T-helper 2 cell treated with Interferon-gamma antibody and Interleukin-4, amounts not matched to agents 5 μg/mL and 100 μg/mL, for 36 hours (primary cell): Measurements from ENCODE around the gene SLC51A.
"Not testable (repeated sequence)": the region's sequence is repeated elsewhere in the genome, so short reads cannot be mapped to it uniquely, and the experiment has no call there.

Experiments
- DNase-seq: peaks from one replicate; pipeline ENCODE4 v3.0.0; 2021; ENCODE audit warnings: low spot score
- H3K27ac Mint-ChIP-seq: one replicate; pipeline ENCODE4 v1.8.0; 2021; ENCODE audit warnings: mild to moderate bottlenecking, mixed read lengths
- H3K27me3 Mint-ChIP-seq: one replicate; pipeline ENCODE4 v1.8.0; 2021; ENCODE audit warnings: low read depth, mixed read lengths
- H3K36me3 Mint-ChIP-seq: one replicate; pipeline ENCODE4 v1.8.0; 2021; ENCODE audit warnings: low read depth, mixed read lengths
- H3K4me1 Mint-ChIP-seq: one replicate; pipeline ENCODE4 v1.8.0; 2021; ENCODE audit warnings: low read depth, mixed read lengths
- H3K4me3 Mint-ChIP-seq: one replicate; pipeline ENCODE4 v1.8.0; 2022; ENCODE audit warnings: mild to moderate bottlenecking, moderate library complexity, mixed read lengths
- H3K9me3 Mint-ChIP-seq: one replicate; pipeline ENCODE4 v1.8.0; 2021; ENCODE audit warnings: mixed read lengths

SLC51A gene

DNA sequence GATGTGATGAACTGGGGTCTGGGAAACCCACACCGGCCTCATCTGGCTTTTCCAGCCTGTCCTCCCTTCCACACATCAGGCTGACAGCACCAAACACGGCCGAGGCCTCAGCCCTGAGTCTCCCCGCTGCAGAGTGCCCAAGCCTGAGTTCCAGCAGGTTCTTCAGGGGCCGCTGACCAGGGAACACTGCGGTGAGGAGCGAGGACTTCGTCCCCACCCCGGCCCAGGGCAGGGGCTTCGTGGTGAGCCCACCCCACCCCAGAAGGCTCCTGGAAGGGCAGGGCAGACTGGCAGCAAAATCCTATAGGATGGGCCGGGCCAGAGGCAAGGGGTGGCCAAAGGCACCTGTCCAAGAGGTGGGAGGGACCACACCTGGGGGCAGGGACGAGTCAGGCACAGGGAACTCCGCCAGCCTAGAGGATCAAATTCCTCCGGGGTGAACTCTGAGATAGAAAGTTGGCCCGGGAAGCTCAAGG, at the start of gene SLC51A:
Gene SLC51A (plus strand): TSS at position 446 of the 476 bp plus-strand sequence. CDS start 179 bp downstream, outside the sequence.
- H3K9me3 Mint-ChIP-seq = no peaks in the 10 kb centered on the region
- H3K27ac Mint-ChIP-seq = peak within 1 kb of the TSS; percentile 74
- peaks cover 13% of the 10 kb centered on the region for H3K4me1 Mint-ChIP-seq
- no peaks in the 10 kb centered on the region for H3K27me3 Mint-ChIP-seq
- peak within 1 kb of the TSS; percentile 24 for H3K4me3 Mint-ChIP-seq
- no peak for DNase-seq
- no peaks in the 10 kb centered on the region for H3K36me3 Mint-ChIP-seq

DNA sequence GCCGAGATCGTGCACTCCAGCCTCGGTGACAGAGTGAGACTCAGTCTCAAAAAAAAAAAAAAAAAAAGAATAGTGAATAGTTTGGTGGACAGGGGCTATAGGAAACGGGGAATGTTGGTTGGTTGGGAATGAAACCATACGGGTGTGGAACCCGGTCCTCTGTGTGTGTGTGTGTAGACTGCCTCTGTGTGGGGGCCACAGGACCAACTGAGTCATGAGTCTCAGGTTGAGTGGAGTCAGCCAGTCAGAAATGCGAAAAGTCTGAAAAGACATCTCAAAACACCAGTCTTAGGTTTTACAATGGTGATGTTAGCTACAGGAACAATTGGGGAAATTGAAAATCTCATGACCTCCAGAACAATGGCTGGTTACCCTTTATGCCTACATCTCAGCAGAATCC, 49.6 kb upstream of the SLC51A start:
- Mint-ChIP-seq H3K4me3 (no peak overlapping the region), H3K27me3 (no peaks in the 10 kb centered on the region), H3K9me3 (no peaks in the 10 kb centered on the region), H3K36me3 (no peaks in the 10 kb centered on the region), H3K4me1 (peaks cover 2% of the 10 kb centered on the region), H3K27ac (peak overlapping the region; percentile 20)
- DNase-seq = peak; percentile 16

DNA sequence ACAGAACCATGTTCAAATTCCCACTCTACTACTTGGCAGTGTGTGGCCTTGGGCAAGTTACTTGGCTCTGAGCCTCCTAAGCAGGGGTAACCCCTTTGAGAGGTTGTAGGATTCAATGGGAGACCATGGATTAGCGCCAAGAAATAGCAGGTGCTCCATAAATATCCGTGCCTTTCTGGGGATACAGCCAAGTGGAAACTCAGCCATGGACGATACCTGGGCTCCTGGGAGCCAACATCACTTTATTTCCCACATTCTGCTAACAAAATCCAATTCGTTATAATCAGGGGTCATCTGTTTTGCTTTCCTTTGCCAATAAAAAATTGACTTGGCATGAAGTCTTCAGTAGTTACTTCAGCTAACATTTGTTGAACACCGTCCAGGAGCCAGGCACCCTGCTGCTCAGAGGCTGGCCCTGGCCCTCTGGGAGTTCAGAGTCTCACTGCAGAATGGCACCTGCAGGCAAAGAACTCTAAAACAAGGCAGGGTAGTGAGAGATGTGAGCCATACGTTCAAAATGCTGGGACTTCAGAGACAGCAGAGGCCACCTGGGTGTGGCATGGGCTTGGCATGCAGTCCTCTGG, 47.4 kb upstream of the SLC51A start:
- DNase-seq = no peak
- no peak overlapping the region for H3K27ac Mint-ChIP-seq

DNA sequence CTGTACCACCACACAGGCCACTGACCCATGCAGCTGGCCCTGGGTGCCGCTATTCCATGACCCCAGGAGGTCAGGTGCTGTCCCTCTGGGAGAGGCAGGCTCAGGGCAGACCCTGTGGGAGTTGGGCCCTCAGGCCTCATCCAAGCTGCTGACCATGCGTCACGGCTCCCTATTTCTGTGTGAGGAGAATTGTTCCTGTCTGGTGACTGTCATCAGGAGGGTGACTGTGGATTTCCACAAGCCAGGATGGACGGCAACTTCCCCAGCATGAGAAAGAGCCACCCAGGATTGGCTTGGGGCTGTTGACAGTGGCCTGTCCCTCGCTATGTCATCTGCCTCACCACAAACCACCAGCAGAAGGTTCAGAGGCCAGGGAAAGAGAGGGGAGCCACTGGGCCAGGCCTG, 46.5 kb upstream of the SLC51A start:
- Mint-ChIP-seq H3K27ac (no peak overlapping the region), H3K4me3 (no peak overlapping the region)

More for the DNA sequence above, 47.4 kb upstream of the SLC51A start:
- Mint-ChIP-seq H3K4me1 (no peaks in the 10 kb centered on the region), H3K27me3 (no peaks in the 10 kb centered on the region), H3K36me3 (no peaks in the 10 kb centered on the region), H3K4me3 (no peak overlapping the region), H3K9me3 (no peaks in the 10 kb centered on the region)

DNA sequence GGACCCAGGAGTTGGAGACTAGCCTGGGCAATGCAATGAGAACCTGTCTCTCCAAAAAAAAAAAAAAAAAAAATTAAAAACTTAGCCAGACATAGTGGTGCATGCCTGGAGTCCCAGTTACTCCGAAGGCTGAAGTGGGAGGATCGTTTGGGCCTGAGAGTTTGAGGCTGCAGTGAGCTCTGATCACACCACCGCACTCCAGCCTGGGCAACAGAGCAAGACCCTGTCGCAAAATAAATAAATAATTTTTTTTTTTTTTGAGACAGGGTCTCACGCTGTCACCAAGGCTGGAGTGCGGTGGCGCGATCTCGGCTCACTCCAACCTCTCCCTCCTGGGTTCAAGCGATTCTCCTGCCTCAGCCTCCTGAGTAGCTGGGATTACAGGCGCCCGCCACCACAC, 46.0 kb upstream of the SLC51A start:
- not testable (repeated sequence) for H3K4me3 Mint-ChIP-seq, DNase-seq, H3K27me3 Mint-ChIP-seq, H3K36me3 Mint-ChIP-seq, H3K27ac Mint-ChIP-seq, H3K4me1 Mint-ChIP-seq, H3K9me3 Mint-ChIP-seq

More for the DNA sequence above, 46.5 kb upstream of the SLC51A start:
- Mint-ChIP-seq H3K9me3 (no peaks in the 10 kb centered on the region), H3K4me1 (peaks cover 5% of the 10 kb centered on the region), H3K36me3 (no peaks in the 10 kb centered on the region), H3K27me3 (no peaks in the 10 kb centered on the region)
- DNase-seq = no peak

DNA sequence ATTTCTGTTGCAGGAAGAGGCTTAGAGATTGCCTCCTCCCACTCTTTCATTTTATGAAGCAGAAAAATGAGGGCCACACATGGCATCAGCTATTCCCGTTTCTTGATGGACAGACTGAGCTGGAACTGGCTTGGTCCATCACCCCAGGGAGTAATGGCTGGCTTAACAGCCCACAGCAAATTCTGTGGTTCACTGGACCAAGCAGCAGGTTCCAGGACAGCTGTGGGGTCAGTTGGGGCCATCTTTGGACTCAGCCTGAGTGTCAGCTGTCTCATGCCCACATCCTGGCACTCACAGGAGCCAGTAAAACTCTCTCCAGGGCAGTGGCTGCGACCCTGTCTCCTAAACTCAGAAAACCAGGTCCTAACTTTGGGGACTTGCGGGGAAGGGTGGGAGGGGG, 41.7 kb upstream of the SLC51A start:
- Mint-ChIP-seq H3K27ac (no peak overlapping the region), H3K4me3 (no peak overlapping the region), H3K4me1 (peaks cover 20% of the 10 kb centered on the region), H3K27me3 (no peaks in the 10 kb centered on the region), H3K36me3 (peaks cover 4% of the 10 kb centered on the region), H3K9me3 (no peaks in the 10 kb centered on the region)
- DNase-seq = no peak

DNA sequence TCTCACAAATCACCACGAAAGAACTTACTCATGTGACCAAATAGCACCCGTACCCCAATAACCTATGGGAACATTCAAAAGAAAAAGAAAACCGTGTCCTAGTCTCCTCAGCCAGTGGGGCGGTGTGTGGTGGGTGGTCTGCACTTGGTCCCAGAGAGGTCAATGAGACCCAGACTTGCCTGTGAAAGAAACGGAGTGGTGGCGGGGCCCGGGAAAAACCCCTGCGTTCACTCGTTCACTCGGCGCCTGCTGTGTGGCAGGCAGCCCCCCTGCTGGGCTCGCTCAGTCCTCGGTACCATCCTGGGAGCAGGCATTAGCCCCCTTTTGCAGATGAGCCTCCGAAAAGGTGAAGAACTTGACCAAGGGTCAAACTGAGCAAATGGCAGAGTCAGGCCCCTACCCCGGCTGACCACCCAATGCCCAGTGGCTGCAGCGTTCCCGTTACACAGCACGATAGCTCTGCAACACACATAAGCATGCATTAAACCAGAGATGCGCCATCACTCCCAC, 41.2 kb upstream of the SLC51A start:
- Mint-ChIP-seq H3K27me3 (no peaks in the 10 kb centered on the region), H3K36me3 (peaks cover 4% of the 10 kb centered on the region), H3K27ac (no peak overlapping the region), H3K4me1 (peaks cover 25% of the 10 kb centered on the region), H3K4me3 (no peak overlapping the region), H3K9me3 (no peaks in the 10 kb centered on the region)
- DNase-seq = no peak

DNA sequence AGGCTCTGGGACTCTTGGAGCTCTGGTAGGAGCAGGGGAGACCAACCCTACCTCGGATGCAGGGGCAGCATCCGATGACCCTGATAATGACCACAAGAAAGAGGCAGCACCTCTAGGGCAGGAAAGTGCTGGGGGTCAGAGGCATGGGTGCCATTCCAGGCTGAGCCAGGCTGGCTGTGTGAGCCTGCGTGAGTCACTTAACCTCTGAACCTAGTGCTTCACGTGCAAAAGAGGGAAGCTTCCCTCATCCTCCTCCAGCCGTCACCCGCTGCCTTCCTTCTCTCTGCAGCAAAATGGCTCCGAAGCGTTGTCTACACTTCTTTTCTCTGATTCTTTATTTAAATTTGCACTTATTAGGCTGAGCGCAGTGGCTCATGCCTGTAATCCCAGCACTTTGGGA, 40.6 kb upstream of the SLC51A start:
- no peaks in the 10 kb centered on the region for H3K27me3 Mint-ChIP-seq
- no peak overlapping the region for H3K4me3 Mint-ChIP-seq
- peaks cover 4% of the 10 kb centered on the region for H3K36me3 Mint-ChIP-seq
- DNase-seq = no peak
- H3K4me1 Mint-ChIP-seq = peaks cover 25% of the 10 kb centered on the region
- H3K27ac Mint-ChIP-seq = no peak overlapping the region
- no peaks in the 10 kb centered on the region for H3K9me3 Mint-ChIP-seq

DNA sequence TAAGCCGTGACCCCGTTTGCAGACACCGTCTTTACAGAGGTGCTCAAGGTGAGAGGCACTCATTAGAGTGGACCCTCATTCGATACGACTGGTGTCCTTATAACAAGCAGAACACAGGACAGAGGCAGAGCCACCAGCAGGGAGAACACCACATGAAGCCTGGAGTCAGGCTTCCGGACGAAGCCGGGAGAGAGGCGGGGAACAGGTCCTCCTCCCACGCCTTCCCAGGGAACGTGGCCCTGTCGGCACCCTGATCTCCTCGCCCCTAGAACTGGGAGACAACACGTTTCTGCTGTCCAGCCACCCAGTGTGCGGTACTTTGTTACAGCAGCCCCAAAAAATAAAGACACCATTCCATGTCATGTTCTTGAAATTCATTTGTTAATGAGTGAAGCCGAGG, 38.8 kb upstream of the SLC51A start:
- Mint-ChIP-seq H3K27ac (peak overlapping the region; percentile 91), H3K27me3 (no peaks in the 10 kb centered on the region)
- no peak for DNase-seq

DNA sequence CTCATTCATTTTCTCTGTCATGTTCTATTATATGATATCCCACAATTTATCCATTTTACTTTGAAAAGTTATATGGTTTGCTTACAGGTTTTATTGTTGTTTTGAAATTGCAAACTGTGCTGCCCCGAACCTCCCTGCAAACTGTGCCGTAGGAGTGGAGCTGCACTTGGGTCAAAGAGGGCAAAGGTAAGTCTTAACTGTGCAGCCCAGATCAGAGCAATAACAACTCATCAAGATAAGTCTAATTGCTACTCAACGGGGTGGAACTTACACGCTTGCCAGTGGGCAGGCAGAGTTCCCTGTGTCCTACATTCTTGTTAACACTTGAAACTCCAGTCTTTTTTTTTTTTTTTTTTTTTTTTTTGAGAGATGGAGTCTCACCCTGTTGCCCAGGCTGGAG, 38.4 kb upstream of the SLC51A start:
- peaks cover 4% of the 10 kb centered on the region for H3K36me3 Mint-ChIP-seq
- H3K9me3 Mint-ChIP-seq = no peaks in the 10 kb centered on the region
- peak overlapping the region; percentile 29 for H3K4me3 Mint-ChIP-seq
- peak overlapping the region; percentile 91 for H3K27ac Mint-ChIP-seq
- H3K4me1 Mint-ChIP-seq = peaks cover 42% of the 10 kb centered on the region
- no peak for DNase-seq
- no peaks in the 10 kb centered on the region for H3K27me3 Mint-ChIP-seq

More for the DNA sequence above, 38.8 kb upstream of the SLC51A start:
- Mint-ChIP-seq H3K4me3 (no peak overlapping the region), H3K4me1 (peaks cover 39% of the 10 kb centered on the region), H3K36me3 (peaks cover 4% of the 10 kb centered on the region), H3K9me3 (no peaks in the 10 kb centered on the region)

DNA sequence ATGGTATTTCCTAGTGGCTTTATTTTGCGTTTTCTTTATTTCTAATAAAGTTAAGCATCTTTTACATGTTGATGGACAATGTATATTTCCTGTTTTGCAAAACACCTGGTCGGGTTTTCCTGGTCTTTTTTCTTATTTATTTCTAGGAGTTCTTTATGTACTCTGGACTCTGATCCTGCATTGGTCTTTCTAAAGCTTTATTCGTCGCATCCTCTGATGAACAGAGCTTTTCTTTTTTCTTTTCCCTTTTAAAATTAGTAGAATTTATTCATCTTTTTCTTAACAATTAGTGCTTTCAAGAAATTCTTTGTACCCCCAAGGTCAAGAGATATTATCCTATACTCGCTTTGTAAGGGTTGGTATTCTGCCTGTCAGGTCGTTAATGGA, 37.3 kb upstream of the SLC51A start:
- H3K4me1 Mint-ChIP-seq = peaks cover 51% of the 10 kb centered on the region
- no peak for DNase-seq
- H3K27me3 Mint-ChIP-seq = no peaks in the 10 kb centered on the region
- no peaks in the 10 kb centered on the region for H3K9me3 Mint-ChIP-seq
- peak overlapping the region; percentile 96 for H3K27ac Mint-ChIP-seq
- H3K36me3 Mint-ChIP-seq = peaks cover 4% of the 10 kb centered on the region
- H3K4me3 Mint-ChIP-seq = peak overlapping the region; percentile 65

DNA sequence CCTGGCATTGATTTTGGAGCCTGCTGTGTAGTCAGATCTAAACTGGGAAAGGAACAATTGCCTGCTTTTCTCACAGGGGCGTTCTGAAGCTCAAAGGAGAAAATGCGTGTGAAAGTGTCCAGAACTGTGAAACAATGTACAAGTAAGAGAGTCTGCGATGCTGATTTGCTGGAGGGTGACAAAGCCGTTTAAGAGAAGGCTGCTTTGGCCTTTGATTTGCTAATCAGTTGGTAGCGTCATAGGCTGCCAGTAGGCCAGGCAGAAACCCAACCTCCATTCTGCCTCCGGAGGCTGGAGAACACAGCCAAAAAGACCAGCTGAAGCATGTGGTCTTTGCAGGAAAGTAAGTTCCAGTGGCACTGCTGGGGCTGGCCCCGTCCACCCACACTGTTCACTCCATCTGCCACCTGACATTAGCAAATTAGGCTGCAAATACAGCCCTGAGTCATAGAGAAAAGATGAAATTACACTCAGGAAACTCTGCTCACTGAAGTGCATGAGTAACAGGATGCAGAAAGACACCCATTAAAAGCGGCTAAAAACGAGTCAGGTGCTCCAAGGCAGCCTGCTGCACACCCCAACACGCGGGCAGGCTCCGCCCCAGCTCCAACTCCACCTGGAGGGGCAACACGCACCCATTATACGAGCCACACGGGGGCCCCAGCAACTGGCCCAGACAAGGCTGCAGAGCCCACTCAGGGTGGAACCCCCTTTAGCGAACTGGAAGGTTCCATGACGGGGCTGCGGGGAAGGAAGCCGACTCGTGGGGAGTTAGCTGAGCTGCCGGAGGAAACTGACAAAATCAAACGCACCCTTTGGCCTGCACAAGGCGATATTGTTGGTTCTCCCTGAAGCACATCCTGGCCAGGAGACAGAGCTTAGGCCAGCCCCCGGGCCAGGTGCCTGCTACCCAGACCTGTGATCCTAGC, 36.7 kb upstream of the SLC51A start:
- H3K4me3 Mint-ChIP-seq = peak overlapping the region; percentile 65
- H3K27me3 Mint-ChIP-seq = no peaks in the 10 kb centered on the region
- H3K27ac Mint-ChIP-seq = peak overlapping the region; percentile 96
- peaks cover 4% of the 10 kb centered on the region for H3K36me3 Mint-ChIP-seq
- H3K4me1 Mint-ChIP-seq = peaks cover 49% of the 10 kb centered on the region
- DNase-seq = peak; percentile 91
- no peaks in the 10 kb centered on the region for H3K9me3 Mint-ChIP-seq

DNA sequence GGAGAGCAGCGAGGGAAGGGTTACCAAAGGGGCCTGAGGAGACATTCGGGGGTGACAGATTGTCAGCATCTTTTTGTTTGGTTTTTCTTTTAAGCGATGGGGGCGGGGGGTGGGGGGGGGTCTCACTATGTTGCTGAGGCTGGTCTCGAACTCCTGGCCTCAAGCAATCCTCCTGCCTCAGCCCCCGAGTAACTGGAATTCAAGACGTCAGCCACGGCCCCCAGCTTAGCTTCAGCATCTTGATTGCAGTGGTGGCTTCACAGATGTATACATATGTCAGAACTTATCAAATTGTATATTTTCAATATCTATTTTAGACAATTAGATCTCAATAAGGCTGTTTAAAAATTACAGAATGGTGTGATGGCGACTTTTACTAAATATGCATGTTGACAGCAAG, 36.0 kb upstream of the SLC51A start:
- Mint-ChIP-seq H3K9me3 (no peaks in the 10 kb centered on the region), H3K27ac (peak overlapping the region; percentile 96), H3K4me3 (peak overlapping the region; percentile 65), H3K36me3 (peaks cover 4% of the 10 kb centered on the region), H3K4me1 (peaks cover 51% of the 10 kb centered on the region), H3K27me3 (no peaks in the 10 kb centered on the region)
- no peak for DNase-seq

DNA sequence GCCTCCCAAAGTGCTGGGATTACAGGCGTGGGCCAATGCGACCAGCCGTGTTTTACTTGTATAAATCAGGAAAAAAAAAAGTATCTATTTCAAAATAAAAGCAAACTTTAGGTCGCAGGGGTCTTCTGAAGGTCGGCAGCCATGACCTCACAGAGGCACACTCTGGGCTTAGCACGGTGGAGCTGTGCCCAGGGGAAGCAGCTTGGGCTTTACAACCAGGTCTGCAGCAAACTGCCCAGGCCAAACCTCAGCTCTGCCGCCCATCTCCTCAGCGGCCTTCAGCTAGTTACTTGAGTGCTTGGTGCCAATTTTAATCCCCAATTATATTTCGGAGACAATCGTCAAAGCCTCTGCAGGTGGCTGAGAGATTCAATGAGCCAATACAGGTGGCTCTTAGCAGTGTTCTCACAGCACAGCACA, 35.2 kb upstream of the SLC51A start:
- Mint-ChIP-seq H3K9me3 (no peaks in the 10 kb centered on the region), H3K27ac (peak overlapping the region; percentile 96), H3K4me3 (peak overlapping the region; percentile 78), H3K27me3 (no peaks in the 10 kb centered on the region), H3K4me1 (peaks cover 51% of the 10 kb centered on the region), H3K36me3 (peaks cover 4% of the 10 kb centered on the region)
- DNase-seq = no peak
